ENCODE results near the gene POLR2F. TPM values are rescaled to one million over a fixed set of nuclear protein-coding genes. Genes with fewer than 3 reads are reported as not detected.

Gene POLR2F
- total RNA-seq, 1 experiment from 2014 or later, result 107 TPM

DNA sequence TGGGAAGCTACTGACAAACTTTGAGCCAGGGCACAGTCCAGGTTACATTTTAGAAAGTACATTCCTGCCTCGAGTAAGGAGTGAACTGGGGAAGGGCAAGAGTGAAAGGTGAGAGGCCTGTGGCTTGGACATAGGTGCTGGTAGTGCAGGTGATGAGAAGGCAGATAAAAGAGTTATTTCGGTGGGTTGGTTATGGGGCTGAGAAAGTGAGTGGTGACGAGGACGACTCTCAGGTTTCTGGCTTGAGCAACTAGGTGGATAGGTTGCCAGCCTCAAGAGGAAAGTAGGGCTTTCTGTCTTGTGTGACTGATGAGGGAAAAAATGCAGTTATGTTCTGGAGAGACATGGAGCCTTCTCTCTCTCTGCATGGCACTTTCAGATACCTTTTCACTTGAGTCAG is 3.7 kb downstream of the POLR2F start:
- no peak for ATAC-seq
- Histone ChIP-seq H3K79me2 (ENCODE audit: insufficient read depth, low read length) (peaks cover 59% of the 10 kb centered on the region), H2AFZ (ENCODE audit: low read depth, low read length, poor library complexity, severe bottlenecking) (no peak overlapping the region), H3K9ac (ENCODE audit: low read length) (no peak overlapping the region), H3K9me2 (ENCODE audit: insufficient read depth) (no peaks in the 10 kb centered on the region), H3K36me3 (ENCODE audit: control insufficient read depth in 1 of 2, insufficient read depth in 2 of 2, low read length in 2 of 2) (peaks cover 37 to 42% of the 10 kb centered on the region in 2 experiments), H3K4me2 (ENCODE audit: low read length) (no peak overlapping the region), H3K4me1 (ENCODE audit: control insufficient read depth in 1 of 2, insufficient read depth in 2 of 2, low read length in 2 of 2) (peaks cover 7 to 17% of the 10 kb centered on the region in 2 experiments; a peak in 3 of 4 replicates), H3K27ac (ENCODE audit: low read depth, low read length) (no peak overlapping the region), H3K27me3 (ENCODE audit: insufficient read depth, low read length) (no peaks in the 10 kb centered on the region), H3K4me3 (replicated peaks in 1 of 2; ENCODE audit: low read depth in 1 of 2, low read length in 2 of 2) (no peak overlapping the region), H3K9me3 (ENCODE audit: control insufficient read depth in 1 of 2, insufficient read depth in 1 of 2, low read depth in 1 of 2, low read length in 2 of 2) (no peaks in the 10 kb centered on the region), H4K20me1 (ENCODE audit: insufficient read depth) (no peaks in the 10 kb centered on the region)
- ChIA-PET RAD21 (ENCODE audit: low non-redundant PET in 1 of 2, low total read pairs in 2 of 2, uncharacterized antibody in 2 of 2, unreplicated experiment in 2 of 2) (no interaction called here), CTCF (no interaction called here), POLR2A (no interaction called here)
- TF ChIP-seq CBX3 (IDR thresholded peaks at IDR 0.05; ENCODE audit: low read depth) (no peak), EZH2phosphoT487 (IDR thresholded peaks at IDR 0.05; ENCODE audit: borderline replicate concordance) (no peak), SIN3A (IDR thresholded peaks at IDR 0.05; ENCODE audit: low read depth) (no peak), EGR1 (IDR thresholded peaks at IDR 0.05; ENCODE audit: low read depth) (no peak), TCF7L2 (IDR thresholded peaks at IDR 0.05; ENCODE audit: borderline replicate concordance, extremely low read depth, insufficient read depth, insufficient read length) (no peak), SP1 (IDR thresholded peaks at IDR 0.05; ENCODE audit: low read depth) (no peak), POLR2A (IDR thresholded peaks at IDR 0.05; ENCODE audit: borderline replicate concordance, extremely low read depth, insufficient read depth, insufficient read length) (no peak), YY1 (IDR thresholded peaks at IDR 0.05; ENCODE audit: extremely low read depth, insufficient replicate concordance, low read depth, low read length) (no peak), JUND (IDR thresholded peaks at IDR 0.05) (no peak), POLR2AphosphoS5 (IDR thresholded peaks at IDR 0.05; ENCODE audit: low read depth, low read length) (no peak), ELF1 (IDR thresholded peaks at IDR 0.05; ENCODE audit: borderline replicate concordance, low read depth) (no peak), ZNF274 (IDR thresholded peaks at IDR 0.05; ENCODE audit: low read depth, low read length) (no peak), FOSL1 (IDR thresholded peaks at IDR 0.05; ENCODE audit: low read depth) (no peak), SRF (IDR thresholded peaks at IDR 0.05; ENCODE audit: low read depth) (no peak)
- TF ChIP-seq, protein P1, sequence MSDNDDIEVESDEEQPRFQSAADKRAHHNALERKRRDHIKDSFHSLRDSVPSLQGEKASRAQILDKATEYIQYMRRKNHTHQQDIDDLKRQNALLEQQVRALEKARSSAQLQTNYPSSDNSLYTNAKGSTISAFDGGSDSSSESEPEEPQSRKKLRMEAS (IDR thresholded peaks at IDR 0.05), result no peak
- TF ChIP-seq, protein P2, sequence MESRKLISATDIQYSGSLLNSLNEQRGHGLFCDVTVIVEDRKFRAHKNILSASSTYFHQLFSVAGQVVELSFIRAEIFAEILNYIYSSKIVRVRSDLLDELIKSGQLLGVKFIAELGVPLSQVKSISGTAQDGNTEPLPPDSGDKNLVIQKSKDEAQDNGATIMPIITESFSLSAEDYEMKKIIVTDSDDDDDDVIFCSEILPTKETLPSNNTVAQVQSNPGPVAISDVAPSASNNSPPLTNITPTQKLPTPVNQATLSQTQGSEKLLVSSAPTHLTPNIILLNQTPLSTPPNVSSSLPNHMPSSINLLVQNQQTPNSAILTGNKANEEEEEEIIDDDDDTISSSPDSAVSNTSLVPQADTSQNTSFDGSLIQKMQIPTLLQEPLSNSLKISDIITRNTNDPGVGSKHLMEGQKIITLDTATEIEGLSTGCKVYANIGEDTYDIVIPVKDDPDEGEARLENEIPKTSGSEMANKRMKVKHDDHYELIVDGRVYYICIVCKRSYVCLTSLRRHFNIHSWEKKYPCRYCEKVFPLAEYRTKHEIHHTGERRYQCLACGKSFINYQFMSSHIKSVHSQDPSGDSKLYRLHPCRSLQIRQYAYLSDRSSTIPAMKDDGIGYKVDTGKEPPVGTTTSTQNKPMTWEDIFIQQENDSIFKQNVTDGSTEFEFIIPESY (IDR thresholded peaks at IDR 0.05; ENCODE audit: extremely low read depth, insufficient replicate concordance, low read length), result no peak
- TF ChIP-seq, protein P3, sequence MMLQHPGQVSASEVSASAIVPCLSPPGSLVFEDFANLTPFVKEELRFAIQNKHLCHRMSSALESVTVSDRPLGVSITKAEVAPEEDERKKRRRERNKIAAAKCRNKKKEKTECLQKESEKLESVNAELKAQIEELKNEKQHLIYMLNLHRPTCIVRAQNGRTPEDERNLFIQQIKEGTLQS (IDR thresholded peaks at IDR 0.05), result no peak
- TF ChIP-seq, protein P4, sequence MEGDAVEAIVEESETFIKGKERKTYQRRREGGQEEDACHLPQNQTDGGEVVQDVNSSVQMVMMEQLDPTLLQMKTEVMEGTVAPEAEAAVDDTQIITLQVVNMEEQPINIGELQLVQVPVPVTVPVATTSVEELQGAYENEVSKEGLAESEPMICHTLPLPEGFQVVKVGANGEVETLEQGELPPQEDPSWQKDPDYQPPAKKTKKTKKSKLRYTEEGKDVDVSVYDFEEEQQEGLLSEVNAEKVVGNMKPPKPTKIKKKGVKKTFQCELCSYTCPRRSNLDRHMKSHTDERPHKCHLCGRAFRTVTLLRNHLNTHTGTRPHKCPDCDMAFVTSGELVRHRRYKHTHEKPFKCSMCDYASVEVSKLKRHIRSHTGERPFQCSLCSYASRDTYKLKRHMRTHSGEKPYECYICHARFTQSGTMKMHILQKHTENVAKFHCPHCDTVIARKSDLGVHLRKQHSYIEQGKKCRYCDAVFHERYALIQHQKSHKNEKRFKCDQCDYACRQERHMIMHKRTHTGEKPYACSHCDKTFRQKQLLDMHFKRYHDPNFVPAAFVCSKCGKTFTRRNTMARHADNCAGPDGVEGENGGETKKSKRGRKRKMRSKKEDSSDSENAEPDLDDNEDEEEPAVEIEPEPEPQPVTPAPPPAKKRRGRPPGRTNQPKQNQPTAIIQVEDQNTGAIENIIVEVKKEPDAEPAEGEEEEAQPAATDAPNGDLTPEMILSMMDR (IDR thresholded peaks at IDR 0.05 in 2 of 3, conservative IDR thresholded peaks at IDR 0.05 in 1 of 3; ENCODE audit: borderline replicate concordance in 1 of 3, insufficient read depth in 1 of 3, low read depth in 2 of 3, low read length in 2 of 3), result no peak
- TF ChIP-seq, protein P5, sequence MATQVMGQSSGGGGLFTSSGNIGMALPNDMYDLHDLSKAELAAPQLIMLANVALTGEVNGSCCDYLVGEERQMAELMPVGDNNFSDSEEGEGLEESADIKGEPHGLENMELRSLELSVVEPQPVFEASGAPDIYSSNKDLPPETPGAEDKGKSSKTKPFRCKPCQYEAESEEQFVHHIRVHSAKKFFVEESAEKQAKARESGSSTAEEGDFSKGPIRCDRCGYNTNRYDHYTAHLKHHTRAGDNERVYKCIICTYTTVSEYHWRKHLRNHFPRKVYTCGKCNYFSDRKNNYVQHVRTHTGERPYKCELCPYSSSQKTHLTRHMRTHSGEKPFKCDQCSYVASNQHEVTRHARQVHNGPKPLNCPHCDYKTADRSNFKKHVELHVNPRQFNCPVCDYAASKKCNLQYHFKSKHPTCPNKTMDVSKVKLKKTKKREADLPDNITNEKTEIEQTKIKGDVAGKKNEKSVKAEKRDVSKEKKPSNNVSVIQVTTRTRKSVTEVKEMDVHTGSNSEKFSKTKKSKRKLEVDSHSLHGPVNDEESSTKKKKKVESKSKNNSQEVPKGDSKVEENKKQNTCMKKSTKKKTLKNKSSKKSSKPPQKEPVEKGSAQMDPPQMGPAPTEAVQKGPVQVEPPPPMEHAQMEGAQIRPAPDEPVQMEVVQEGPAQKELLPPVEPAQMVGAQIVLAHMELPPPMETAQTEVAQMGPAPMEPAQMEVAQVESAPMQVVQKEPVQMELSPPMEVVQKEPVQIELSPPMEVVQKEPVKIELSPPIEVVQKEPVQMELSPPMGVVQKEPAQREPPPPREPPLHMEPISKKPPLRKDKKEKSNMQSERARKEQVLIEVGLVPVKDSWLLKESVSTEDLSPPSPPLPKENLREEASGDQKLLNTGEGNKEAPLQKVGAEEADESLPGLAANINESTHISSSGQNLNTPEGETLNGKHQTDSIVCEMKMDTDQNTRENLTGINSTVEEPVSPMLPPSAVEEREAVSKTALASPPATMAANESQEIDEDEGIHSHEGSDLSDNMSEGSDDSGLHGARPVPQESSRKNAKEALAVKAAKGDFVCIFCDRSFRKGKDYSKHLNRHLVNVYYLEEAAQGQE (IDR thresholded peaks at IDR 0.05; ENCODE audit: low read depth), result no peak
- no TSS peak for BruUV-seq (replicated peaks)
- intact Hi-C loops (cut with micrococcal nuclease), result no loop called here
- DNase-seq (ENCODE audit: low read depth, low spot score), result no peak
